GM19468 (cell line): ENCODE measurements around the gene NAA38.
A peak's percentile ranks its signal among the peaks of the same experiment; 100 is the strongest.

Source experiments
- ATAC-seq: cut with Tn5 transposase; IDR thresholded peaks from one replicate; pipeline ENCODE4 v1.9.1; 2021; ENCODE audit warnings: mild to moderate bottlenecking, moderate library complexity, moderate number of reproducible peaks; ENCODE audit not compliant: unreplicated experiment; ENCODE audit errors: extremely low read depth

NAA38 gene

GRCh38 chr17:7856811-7857712 is at the start of gene NAA38:
Gene NAA38 (minus strand): TSS chr17:7857559. CDS start chr17:7857463, 96 bp downstream.
- ATAC-seq = peak; percentile 60

- ATAC-seq = no peak
Measured at GRCh38 chr17:7903154-7904103, 46.1 kb upstream of the NAA38 start.

GRCh38 chr17:7897773-7898172 is 40.4 kb upstream of the NAA38 start:
- no peak for ATAC-seq

- no peak for ATAC-seq
Measured at GRCh38 chr17:7897090-7897489, 39.7 kb upstream of the NAA38 start.

GRCh38 chr17:7894866-7895265 is 37.5 kb upstream of the NAA38 start:
- no peak for ATAC-seq

- ATAC-seq = no peak
Measured at GRCh38 chr17:7894226-7894625, 36.9 kb upstream of the NAA38 start.

- no peak for ATAC-seq
Measured at GRCh38 chr17:7893187-7893880, 36.0 kb upstream of the NAA38 start.

- ATAC-seq = no peak
Measured at GRCh38 chr17:7889166-7889955, 32.0 kb upstream of the NAA38 start.

- no peak for ATAC-seq
Measured at GRCh38 chr17:7888184-7888920, 31.0 kb upstream of the NAA38 start, which contains the start of gene CHD3. Gene CHD3 (plus strand): TSS chr17:7888789. CDS start chr17:7889001, 212 bp downstream.

- no peak for ATAC-seq
Measured at GRCh38 chr17:7887482-7888183, 30.3 kb upstream of the NAA38 start.

- ATAC-seq = no peak
Measured at GRCh38 chr17:7887038-7887481, 29.7 kb upstream of the NAA38 start.

GRCh38 chr17:7886227-7887037 is 29.1 kb upstream of the NAA38 start:
- no peak for ATAC-seq

GRCh38 chr17:7885367-7886226 is 28.2 kb upstream of the NAA38 start:
- ATAC-seq = no peak

- no peak for ATAC-seq
Measured at GRCh38 chr17:7884581-7885366, 27.4 kb upstream of the NAA38 start.

- ATAC-seq = no peak
Measured at GRCh38 chr17:7883781-7884386, 26.5 kb upstream of the NAA38 start.
